Glutamatergic neuron (in vitro differentiated cells): ENCODE data around the gene SIL1. TPM values are rescaled to one million over a fixed set of nuclear protein-coding genes. Genes with fewer than 3 reads are reported as not detected.
A peak's percentile ranks its signal among the peaks of the same experiment; 100 is the strongest.
"Not testable (repeated sequence)": the region's sequence is repeated elsewhere in the genome, so short reads cannot be mapped to it uniquely, and the experiment has no call there.

Experiments used
- DNase-seq: peaks from one replicate; pipeline ENCODE4 v3.0.0; 2022
- H3K27ac Mint-ChIP-seq: one replicate; pipeline ENCODE4 v1.8.0; 2020; ENCODE audit warnings: mild to moderate bottlenecking, mixed read lengths, inconsistent platforms; ENCODE audit not compliant: unreplicated experiment
- H3K27me3 Mint-ChIP-seq: one replicate; pipeline ENCODE4 v1.8.0; 2020; ENCODE audit warnings: mild to moderate bottlenecking, moderate library complexity, mixed read lengths, inconsistent platforms; ENCODE audit not compliant: unreplicated experiment
- H3K36me3 Mint-ChIP-seq: one replicate; pipeline ENCODE4 v1.8.0; 2020; ENCODE audit warnings: mild to moderate bottlenecking, mixed read lengths, inconsistent platforms; ENCODE audit not compliant: unreplicated experiment
- H3K4me1 Mint-ChIP-seq: one replicate; pipeline ENCODE4 v1.8.0; 2020; ENCODE audit warnings: mild to moderate bottlenecking, low read depth, mixed read lengths, inconsistent platforms; ENCODE audit not compliant: unreplicated experiment
- H3K4me3 Mint-ChIP-seq: one replicate; pipeline ENCODE4 v1.8.0; 2020; ENCODE audit warnings: mild to moderate bottlenecking, mixed read lengths, inconsistent platforms; ENCODE audit not compliant: unreplicated experiment
- H3K9me3 Mint-ChIP-seq: one replicate; pipeline ENCODE4 v1.8.0; 2020; ENCODE audit warnings: mild to moderate bottlenecking, moderate library complexity, mixed read lengths, inconsistent platforms; ENCODE audit not compliant: unreplicated experiment
- total RNA-seq: library from RNA; stranded (reverse); fragmentation: NEBNext Ultra II Directional; extraction: Animal tissue kit (Norgen Biotek cat#: 25700); gene quantifications from one replicate; pipeline ENCODE4 v1.2.1, GENCODE V29; 2021; ENCODE audit not compliant: unreplicated experiment
- TF ChIP-seq, protein P1 (sequence below): fragments of 200-600 bp; sonication (generic); IDR thresholded peaks from one replicate; pipeline ENCODE4 v1.5.0; 2021; ENCODE audit not compliant: partially characterized antibody, unreplicated experiment

Gene SIL1
- total RNA-seq, 1 donor from 2014 or later: 15.9 TPM

DNA sequence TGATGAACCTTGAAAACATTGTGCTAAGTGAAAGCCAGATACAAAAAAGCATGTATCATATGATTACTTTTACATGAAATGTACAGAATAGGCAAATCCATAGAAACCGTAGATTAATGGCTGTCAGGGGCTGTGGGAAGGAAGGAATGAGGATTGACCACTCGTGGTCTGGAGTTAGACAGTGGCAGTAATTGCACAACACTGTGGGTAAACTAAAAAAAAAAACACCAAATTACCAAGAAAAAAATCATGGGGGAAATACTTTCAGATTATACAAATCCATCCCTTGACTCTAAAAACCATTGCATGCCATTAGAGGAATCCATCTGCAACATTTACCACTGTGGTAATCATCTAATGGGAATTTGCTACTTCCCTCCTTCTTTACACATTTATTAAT lies 140.0 kb downstream of the SIL1 start:
- Mint-ChIP-seq H3K9me3 (peaks cover 8% of the 10 kb centered on the region), H3K27ac (no peak overlapping the region), H3K4me3 (no peak overlapping the region), H3K4me1 (peaks cover 27% of the 10 kb centered on the region), H3K27me3 (no peaks in the 10 kb centered on the region), H3K36me3 (peaks cover 12% of the 10 kb centered on the region)
- DNase-seq: no peak
- TF ChIP-seq, protein P1, sequence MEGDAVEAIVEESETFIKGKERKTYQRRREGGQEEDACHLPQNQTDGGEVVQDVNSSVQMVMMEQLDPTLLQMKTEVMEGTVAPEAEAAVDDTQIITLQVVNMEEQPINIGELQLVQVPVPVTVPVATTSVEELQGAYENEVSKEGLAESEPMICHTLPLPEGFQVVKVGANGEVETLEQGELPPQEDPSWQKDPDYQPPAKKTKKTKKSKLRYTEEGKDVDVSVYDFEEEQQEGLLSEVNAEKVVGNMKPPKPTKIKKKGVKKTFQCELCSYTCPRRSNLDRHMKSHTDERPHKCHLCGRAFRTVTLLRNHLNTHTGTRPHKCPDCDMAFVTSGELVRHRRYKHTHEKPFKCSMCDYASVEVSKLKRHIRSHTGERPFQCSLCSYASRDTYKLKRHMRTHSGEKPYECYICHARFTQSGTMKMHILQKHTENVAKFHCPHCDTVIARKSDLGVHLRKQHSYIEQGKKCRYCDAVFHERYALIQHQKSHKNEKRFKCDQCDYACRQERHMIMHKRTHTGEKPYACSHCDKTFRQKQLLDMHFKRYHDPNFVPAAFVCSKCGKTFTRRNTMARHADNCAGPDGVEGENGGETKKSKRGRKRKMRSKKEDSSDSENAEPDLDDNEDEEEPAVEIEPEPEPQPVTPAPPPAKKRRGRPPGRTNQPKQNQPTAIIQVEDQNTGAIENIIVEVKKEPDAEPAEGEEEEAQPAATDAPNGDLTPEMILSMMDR: no peak

DNA sequence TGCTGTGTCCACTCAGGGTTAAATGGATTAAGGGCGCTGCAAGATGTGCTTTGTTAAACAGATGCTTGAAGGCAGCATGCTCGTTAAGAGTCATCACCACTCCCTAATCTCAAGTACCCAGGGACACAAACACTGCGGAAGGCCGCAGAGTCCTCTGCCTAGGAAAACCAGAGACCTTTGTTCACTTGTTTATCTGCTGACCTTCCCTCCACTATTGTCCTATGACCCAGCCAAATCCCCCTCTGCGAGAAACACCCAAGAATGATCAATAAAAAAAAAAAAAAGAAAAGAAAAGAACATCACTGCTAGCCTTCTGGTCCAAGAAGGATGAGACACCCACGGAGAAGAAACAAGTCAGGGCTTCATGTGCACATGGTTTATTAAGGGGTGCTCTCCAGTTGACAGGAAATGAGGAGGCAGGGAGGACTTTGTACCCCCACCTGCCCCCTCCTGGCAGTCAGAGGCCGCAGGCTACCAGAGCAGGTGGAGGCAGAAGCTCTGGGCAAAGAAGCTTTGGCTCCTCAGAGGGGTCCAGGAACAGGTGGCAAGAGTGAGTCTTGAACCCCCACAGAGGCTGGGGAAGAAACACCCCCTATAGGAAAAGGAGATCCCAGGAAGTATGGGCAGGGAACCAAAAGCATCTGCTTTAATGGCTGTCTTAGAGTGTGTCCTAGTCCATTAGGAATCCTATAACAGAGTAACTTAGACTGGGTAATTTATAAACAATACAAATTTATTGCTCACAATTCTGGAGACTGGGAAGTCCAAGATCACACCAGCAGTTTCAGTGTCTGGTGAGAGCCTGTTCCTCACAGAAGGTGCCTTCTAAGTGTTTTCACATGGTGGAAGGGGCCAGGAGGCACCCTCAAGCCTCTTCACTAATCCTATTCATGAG lies 140.9 kb downstream of the SIL1 start:
- DNase-seq, H3K9me3 Mint-ChIP-seq, H3K27me3 Mint-ChIP-seq: not testable (repeated sequence)
- Mint-ChIP-seq H3K36me3 (peaks cover 13% of the 10 kb centered on the region), H3K4me3 (peak overlapping the region; percentile 30), H3K4me1 (peaks cover 21% of the 10 kb centered on the region), H3K27ac (peak overlapping the region; percentile 92)

DNA sequence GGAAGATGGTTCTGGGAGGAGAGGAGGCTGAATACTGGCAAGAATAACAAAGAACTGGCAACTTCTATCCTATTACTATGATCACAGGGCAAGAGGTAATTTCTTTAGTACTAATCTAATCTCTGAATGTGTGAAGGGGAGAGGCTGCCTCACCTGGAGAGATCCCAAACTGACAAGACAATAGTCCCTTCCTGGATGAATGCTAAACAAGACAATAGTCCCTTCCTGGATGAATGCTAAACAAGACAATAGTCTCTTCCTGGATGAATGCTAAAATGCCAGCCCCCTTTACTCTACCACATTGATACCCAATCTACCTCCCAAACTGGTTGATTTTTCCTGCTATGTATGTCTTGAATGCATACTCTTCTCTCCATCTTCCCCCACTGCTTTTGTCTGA lies 145.2 kb downstream of the SIL1 start:
- H3K9me3 Mint-ChIP-seq: peaks cover 6% of the 10 kb centered on the region
- H3K36me3 Mint-ChIP-seq: peaks cover 13% of the 10 kb centered on the region
- TF ChIP-seq, protein P1: no peak
- peaks cover 1% of the 10 kb centered on the region for H3K27me3 Mint-ChIP-seq
- H3K4me1 Mint-ChIP-seq: peaks cover 17% of the 10 kb centered on the region
- DNase-seq: no peak
- no peak overlapping the region for H3K27ac Mint-ChIP-seq
- no peak overlapping the region for H3K4me3 Mint-ChIP-seq

DNA sequence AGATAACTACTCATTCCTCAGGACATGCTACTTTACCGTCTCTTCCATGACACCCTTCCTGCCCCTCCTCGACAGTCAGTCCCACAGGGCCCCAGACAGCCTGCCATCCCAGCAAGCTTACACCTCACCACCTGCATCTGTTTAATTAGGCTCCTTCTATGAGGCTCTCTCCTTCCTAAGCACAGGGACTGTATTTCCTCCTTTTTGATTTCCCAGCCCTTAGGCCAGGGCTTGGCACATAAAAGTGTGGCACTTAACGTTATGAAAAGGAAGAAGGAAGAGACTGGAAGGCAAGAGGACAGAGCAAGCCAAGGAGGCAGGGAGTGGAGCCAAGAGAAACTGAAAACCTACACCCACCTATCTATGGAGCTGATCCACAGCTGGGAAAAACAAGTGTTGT lies 146.8 kb downstream of the SIL1 start:
- peaks cover 2% of the 10 kb centered on the region for H3K9me3 Mint-ChIP-seq
- no peak for DNase-seq
- H3K4me1 Mint-ChIP-seq: peaks cover 12% of the 10 kb centered on the region
- no peak overlapping the region for H3K4me3 Mint-ChIP-seq
- H3K27me3 Mint-ChIP-seq: peaks cover 1% of the 10 kb centered on the region
- no peak overlapping the region for H3K27ac Mint-ChIP-seq
- TF ChIP-seq, protein P1: no peak
- peaks cover 13% of the 10 kb centered on the region for H3K36me3 Mint-ChIP-seq

DNA sequence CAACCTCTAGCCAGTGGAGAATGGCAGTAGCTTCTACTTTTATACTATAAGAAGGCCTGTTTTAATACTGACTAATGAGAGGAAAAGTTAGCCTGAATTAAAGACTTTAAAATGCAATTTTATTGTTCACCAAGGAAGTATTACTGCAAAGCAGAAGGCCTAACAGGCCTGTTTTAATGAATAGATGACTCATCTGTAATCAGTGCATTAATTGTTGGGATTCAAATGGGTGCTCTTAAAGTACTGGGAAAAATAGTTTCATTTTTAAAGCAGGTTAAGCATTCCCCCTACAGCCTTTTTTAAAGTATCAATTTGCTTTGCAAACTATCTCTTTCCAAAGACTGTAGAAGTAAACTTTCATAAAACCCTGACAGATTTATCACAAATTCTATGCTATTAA lies 147.7 kb downstream of the SIL1 start:
- Mint-ChIP-seq H3K36me3 (peaks cover 13% of the 10 kb centered on the region), H3K4me1 (peaks cover 12% of the 10 kb centered on the region), H3K27me3 (peaks cover 1% of the 10 kb centered on the region), H3K9me3 (peaks cover 2% of the 10 kb centered on the region), H3K27ac (no peak overlapping the region), H3K4me3 (no peak overlapping the region)
- no peak for DNase-seq
- TF ChIP-seq, protein P1: no peak
